IMR-90 (cell line): ENCODE results near the gene FUT9.

Experiments used
- CEBPB ChIP-seq: IDR thresholded peaks from 2 replicates; pipeline ENCODE4 v1.6.1; 2012; ENCODE audit warnings: low read depth, low read length, improper control_type of control experiment
- RAD21 ChIP-seq: IDR thresholded peaks from 2 replicates; pipeline ENCODE4 v1.6.1; 2012; ENCODE audit warnings: low read length, improper control_type of control experiment

DNA sequence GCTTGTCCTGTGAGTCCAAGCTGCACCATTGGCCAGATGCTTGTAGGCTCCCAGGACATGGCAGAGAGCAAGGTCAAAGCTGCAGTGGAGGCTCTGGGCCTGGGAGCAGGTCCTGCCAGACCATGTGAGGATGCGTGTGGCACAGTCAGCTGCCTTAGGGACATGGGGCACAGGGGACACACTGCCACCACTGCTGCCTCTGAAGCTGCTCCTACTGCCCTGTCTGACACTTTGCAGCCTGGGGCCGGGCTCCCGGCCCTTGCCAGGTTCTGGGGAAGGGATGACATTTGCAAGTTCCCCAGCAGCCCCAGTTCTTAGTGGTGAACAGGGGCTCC lies 13.2 kb upstream of the FUT9 start:
- TF ChIP-seq RAD21 (no peak), CEBPB (no peak)
